ENCODE results near the gene STRN3. TPM values are rescaled to one million over a fixed set of nuclear protein-coding genes. Genes with fewer than 3 reads are reported as not detected.

The STRN3 gene
- total and polyA plus RNA-seq, 10 of the 15 experiments (the other 5 are each of a cell fraction or from before 2014, with no cell fraction given) = 7.8 to 27.9 (median 14.1) TPM

- Histone ChIP-seq H3K9ac (ENCODE audit: control insufficient read depth, insufficient read depth, low read length) (no peak overlapping the region), H3K4me1 (ENCODE audit: control insufficient read depth, insufficient read depth, low read length) (peaks cover 15% of the 10 kb centered on the region; the same call in 1 of the 2 replicates), H3K27ac (ENCODE audit: control insufficient read depth, insufficient read depth) (no peak overlapping the region), H2AFZ (ENCODE audit: control insufficient read depth, low read depth, low read length) (no peak overlapping the region), H3K4me2 (ENCODE audit: control insufficient read depth, insufficient read depth) (no peak overlapping the region), H3K4me3 (no peak overlapping the region), H3K36me3 (ENCODE audit: control insufficient read depth in 2 of 2, insufficient read depth in 2 of 2, low read length in 1 of 2) (no peaks in the 10 kb centered on the region), H3K79me2 (ENCODE audit: control insufficient read depth, insufficient read depth, low read length) (no peaks in the 10 kb centered on the region), H3K27me3 (replicated peaks in 1 of 2; ENCODE audit: control insufficient read depth in 2 of 2, insufficient read depth in 2 of 2, low read length in 1 of 2) (no peaks in the 10 kb centered on the region), H4K20me1 (ENCODE audit: control insufficient read depth, insufficient read depth) (no peaks in the 10 kb centered on the region), H3K9me3 (replicated peaks; ENCODE audit: control insufficient read depth, insufficient read depth, low read length) (no peaks in the 10 kb centered on the region)
- FAIRE-seq (no peak), ATAC-seq (no peak), DNase-seq (ENCODE audit: low read depth, low spot score) (no peak)
- ChIA-PET POLR2A (interaction anchor here (0.9 kb wide), 1 partner anchor 411 kb away, joined by 3 read pairs; no protein-coding TSS in a partner anchor), CTCF (no interaction called here), RAD21 (ENCODE audit: unreplicated experiment) (no interaction called here), SMC1A (ENCODE audit: uncharacterized antibody, unreplicated experiment) (no interaction called here)
- no TSS peak for BruUV-seq (replicated peaks)
- 96% methylated on average over 4 of the region's 4 CpGs for WGBS (ENCODE audit: insufficient coverage, insufficient replicate concordance, low lambda C conversion rate, missing lambda C conversion rate)
- TF ChIP-seq GATAD2B (conservative IDR thresholded peaks at IDR 0.05; ENCODE audit: low read depth) = no peak
- no peak for TF ChIP-seq CREB1 (IDR thresholded peaks at IDR 0.05; ENCODE audit: low read depth)
- TF ChIP-seq BMI1 (IDR thresholded peaks at IDR 0.05; ENCODE audit: borderline replicate concordance) = no peak
- TF ChIP-seq ZNF384 (IDR thresholded peaks at IDR 0.05; ENCODE audit: borderline replicate concordance, low read depth, low read length) = no peak
- TF ChIP-seq ETV6 (conservative IDR thresholded peaks at IDR 0.05 in 1 of 2, IDR thresholded peaks at IDR 0.05 in 1 of 2; ENCODE audit: borderline replicate concordance in 1 of 2, low read depth in 1 of 2) = no peak
- TF ChIP-seq E2F4 (IDR thresholded peaks at IDR 0.05; ENCODE audit: low read depth, low read length) = no peak
- no peak for TF ChIP-seq SP1 (IDR thresholded peaks at IDR 0.05; ENCODE audit: low read depth, low read length)
- TF ChIP-seq NR2C1 (IDR thresholded peaks at IDR 0.05) = no peak
- TF ChIP-seq IRF4 (IDR thresholded peaks at IDR 0.05; ENCODE audit: low read depth, low read length) = no peak
- no peak for TF ChIP-seq MEF2B (IDR thresholded peaks at IDR 0.05; ENCODE audit: partially characterized antibody, poor library complexity, severe bottlenecking)
- TF ChIP-seq SMAD5 (IDR thresholded peaks at IDR 0.05; ENCODE audit: low read depth) = no peak
- no peak for TF ChIP-seq LARP7 (IDR thresholded peaks at IDR 0.05)
- TF ChIP-seq NRF1 (conservative IDR thresholded peaks at IDR 0.05; ENCODE audit: low read depth, low read length) = no peak
- TF ChIP-seq MYB (IDR thresholded peaks at IDR 0.05; ENCODE audit: borderline replicate concordance, low read depth, low read length) = no peak
- no peak for TF ChIP-seq NFYA (IDR thresholded peaks at IDR 0.05; ENCODE audit: borderline replicate concordance, low read depth, low read length)
- TF ChIP-seq ELK1 (IDR thresholded peaks at IDR 0.05; ENCODE audit: low read depth, low read length) = no peak
- no peak for TF ChIP-seq USF1 (IDR thresholded peaks at IDR 0.05; ENCODE audit: borderline replicate concordance, extremely low read length, insufficient read depth, low read depth, low read length)
- no peak for TF ChIP-seq POLR2A (IDR thresholded peaks at IDR 0.05; ENCODE audit: low read depth, low read length)
- no peak for TF ChIP-seq KDM1A (IDR thresholded peaks at IDR 0.05; ENCODE audit: borderline replicate concordance)
- no peak for TF ChIP-seq RUNX3 (IDR thresholded peaks at IDR 0.05; ENCODE audit: low read length)
- intact Hi-C loops (cut with micrococcal nuclease; ENCODE audit: unreplicated experiment) = no loop called here
- in situ Hi-C loops (cut with MboI) = no loop called here
These were observed 10.4 kb upstream of the STRN3 start for GRCh38 chr14:31036552-31036951.
